ENCODE measurements around the gene TMEM203. TPM values are rescaled to one million over a fixed set of nuclear protein-coding genes. Genes with fewer than 3 reads are reported as not detected.

The TMEM203 gene
- total and polyA plus RNA-seq, 2 of the 13 experiments (the other 11 are each of a cell fraction or from before 2014, with no cell fraction given), result 23.4 to 36.7 TPM

- no peak for TF ChIP-seq E2F2 (CRISPR knock-in tag; IDR thresholded peaks at IDR 0.05; ENCODE audit: borderline replicate concordance)
- TF ChIP-seq ZMAT3 (CRISPR knock-in tag; conservative IDR thresholded peaks at IDR 0.05), result no peak; the same call in 1 of the 2 replicates
- TF ChIP-seq HDAC6 (IDR thresholded peaks at IDR 0.05; ENCODE audit: low read depth, low read length), result no peak
- TF ChIP-seq, protein P1, sequence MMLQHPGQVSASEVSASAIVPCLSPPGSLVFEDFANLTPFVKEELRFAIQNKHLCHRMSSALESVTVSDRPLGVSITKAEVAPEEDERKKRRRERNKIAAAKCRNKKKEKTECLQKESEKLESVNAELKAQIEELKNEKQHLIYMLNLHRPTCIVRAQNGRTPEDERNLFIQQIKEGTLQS (CRISPR knock-in tag; IDR thresholded peaks at IDR 0.05), result no peak
- TF ChIP-seq THAP11 (CRISPR knock-in tag; IDR thresholded peaks at IDR 0.05), result peak; percentile 72
- peak; percentile 13; the same call in 1 of the 2 replicates for TF ChIP-seq ZNF678 (CRISPR knock-in tag; IDR thresholded peaks at IDR 0.05)
- peak; percentile 70; the same call in 1 of the 2 replicates for TF ChIP-seq ZNF792 (CRISPR knock-in tag; IDR thresholded peaks at IDR 0.05)
- TF ChIP-seq GMEB1 (CRISPR knock-in tag; IDR thresholded peaks at IDR 0.05; ENCODE audit: borderline replicate concordance), result peak; percentile 68; the same call in 1 of the 2 replicates
- peak; percentile 15; the same call in 1 of the 2 replicates for TF ChIP-seq ZNF451 (CRISPR knock-in tag; IDR thresholded peaks at IDR 0.05)
- peak; percentile 51; the same call in 1 of the 2 replicates for TF ChIP-seq ZNF777 (CRISPR knock-in tag; IDR thresholded peaks at IDR 0.05)
- peak; percentile 70 for TF ChIP-seq POLR2AphosphoS5 (IDR thresholded peaks at IDR 0.05; ENCODE audit: low read depth, low read length)
- TF ChIP-seq ZNF446 (CRISPR knock-in tag; IDR thresholded peaks at IDR 0.05), result peak; percentile 34; the same call in 1 of the 2 replicates
- TF ChIP-seq ZNF674 (CRISPR knock-in tag; IDR thresholded peaks at IDR 0.05; ENCODE audit: low read depth), result no peak
- TF ChIP-seq ETV5 (CRISPR knock-in tag; IDR thresholded peaks at IDR 0.05; ENCODE audit: borderline replicate concordance), result peak; percentile 97
- peak; percentile 78 for TF ChIP-seq GABPB1 (CRISPR knock-in tag; IDR thresholded peaks at IDR 0.05)
- TF ChIP-seq ZNF292 (CRISPR knock-in tag; IDR thresholded peaks at IDR 0.05; ENCODE audit: borderline replicate concordance, low read depth), result peak; percentile 28; the same call in 1 of the 2 replicates
- TF ChIP-seq SKIL (CRISPR knock-in tag; IDR thresholded peaks at IDR 0.05; ENCODE audit: borderline replicate concordance), result peak; percentile 89
- peak; percentile 64 for TF ChIP-seq ZNF574 (CRISPR knock-in tag; IDR thresholded peaks at IDR 0.05)
- no peak for TF ChIP-seq MTA3 (CRISPR knock-in tag; IDR thresholded peaks at IDR 0.05)
- peak; percentile 45; the same call in 1 of the 2 replicates for TF ChIP-seq ZNF589 (CRISPR knock-in tag; conservative IDR thresholded peaks at IDR 0.05)
- TF ChIP-seq TOPORS (CRISPR knock-in tag; IDR thresholded peaks at IDR 0.05), result no peak
- TF ChIP-seq HNF4A (CRISPR knock-in tag; IDR thresholded peaks at IDR 0.05), result peak; percentile 46
- TF ChIP-seq SATB2 (CRISPR knock-in tag; IDR thresholded peaks at IDR 0.05), result no peak
These were observed 30.9 kb upstream of the TMEM203 start (continued) for GRCh38 chr9:137236238-137236935.
